HG02938 (cell line): ENCODE data around the gene TAGLN2.
A peak's percentile ranks its signal among the peaks of the same experiment; 100 is the strongest.

Source experiments
- ATAC-seq: cut with Tn5 transposase; IDR thresholded peaks from one replicate; pipeline ENCODE4 v1.9.1; 2021; ENCODE audit warnings: mild to moderate bottlenecking, moderate library complexity; ENCODE audit not compliant: unreplicated experiment

The TAGLN2 gene

GRCh38 chr1:159936273-159936904, 11.1 kb upstream of the TAGLN2 start:
- ATAC-seq, result no peak

- no peak for ATAC-seq
Observed at GRCh38 chr1:159935719-159936272, 10.5 kb upstream of the TAGLN2 start.

- no peak for ATAC-seq
Observed at GRCh38 chr1:159935305-159935704, 10.0 kb upstream of the TAGLN2 start.

- ATAC-seq, result no peak
Observed at GRCh38 chr1:159934136-159935039, 9.1 kb upstream of the TAGLN2 start.

GRCh38 chr1:159933347-159933746, 8.0 kb upstream of the TAGLN2 start:
- ATAC-seq, result no peak

- no peak for ATAC-seq
Observed at GRCh38 chr1:159932296-159933285, 7.3 kb upstream of the TAGLN2 start.

- ATAC-seq, result no peak
Observed at GRCh38 chr1:159931795-159932173, 6.5 kb upstream of the TAGLN2 start.

- ATAC-seq, result no peak
Observed at GRCh38 chr1:159931101-159931794, 5.9 kb upstream of the TAGLN2 start.

- no peak for ATAC-seq
Observed at GRCh38 chr1:159930634-159931033, 5.3 kb upstream of the TAGLN2 start.

- no peak for ATAC-seq
Observed at GRCh38 chr1:159930216-159930615, 4.9 kb upstream of the TAGLN2 start.

- ATAC-seq, result no peak
Observed at GRCh38 chr1:159929155-159930051, 4.1 kb upstream of the TAGLN2 start.

GRCh38 chr1:159928491-159929050, 3.3 kb upstream of the TAGLN2 start:
- no peak for ATAC-seq

- ATAC-seq, result no peak
Observed at GRCh38 chr1:159927849-159928431, 2.6 kb upstream of the TAGLN2 start.

- ATAC-seq, result no peak
Observed at GRCh38 chr1:159927211-159927848, 2.0 kb upstream of the TAGLN2 start.

GRCh38 chr1:159925719-159926078, 392 bp upstream of the TAGLN2 start:
- ATAC-seq, result peak; percentile 2

- ATAC-seq, result no peak
Observed at GRCh38 chr1:159924025-159924790, 1.1 kb downstream of the TAGLN2 start.
